Astrocyte of the cerebellum (primary cell): ENCODE measurements around the gene SUFU.

Experiments
- DNase-seq: peaks from one replicate; pipeline ENCODE4 v3.0.0-alpha.2; 2011; ENCODE audit warnings: low read depth
- H3K4me3 ChIP-seq: 2 replicates; pipeline ENCODE4 v1.5.1; 2011; ENCODE audit warnings: mild to moderate bottlenecking, low read depth, low read length, moderate library complexity
- in situ Hi-C: cut with HindIII; loops from 2 replicates; pipeline ENCODE4 v1.10.0; 2017; ENCODE audit warnings: low sequenced_read_pairs
- TF ChIP-seq, protein P1 (sequence below): IDR thresholded peaks from 2 replicates; pipeline ENCODE4 v1.5.1; 2012; ENCODE audit warnings: low read length, low read depth, moderate library complexity, mild to moderate bottlenecking; ENCODE audit errors: missing control alignments

The SUFU gene

DNA sequence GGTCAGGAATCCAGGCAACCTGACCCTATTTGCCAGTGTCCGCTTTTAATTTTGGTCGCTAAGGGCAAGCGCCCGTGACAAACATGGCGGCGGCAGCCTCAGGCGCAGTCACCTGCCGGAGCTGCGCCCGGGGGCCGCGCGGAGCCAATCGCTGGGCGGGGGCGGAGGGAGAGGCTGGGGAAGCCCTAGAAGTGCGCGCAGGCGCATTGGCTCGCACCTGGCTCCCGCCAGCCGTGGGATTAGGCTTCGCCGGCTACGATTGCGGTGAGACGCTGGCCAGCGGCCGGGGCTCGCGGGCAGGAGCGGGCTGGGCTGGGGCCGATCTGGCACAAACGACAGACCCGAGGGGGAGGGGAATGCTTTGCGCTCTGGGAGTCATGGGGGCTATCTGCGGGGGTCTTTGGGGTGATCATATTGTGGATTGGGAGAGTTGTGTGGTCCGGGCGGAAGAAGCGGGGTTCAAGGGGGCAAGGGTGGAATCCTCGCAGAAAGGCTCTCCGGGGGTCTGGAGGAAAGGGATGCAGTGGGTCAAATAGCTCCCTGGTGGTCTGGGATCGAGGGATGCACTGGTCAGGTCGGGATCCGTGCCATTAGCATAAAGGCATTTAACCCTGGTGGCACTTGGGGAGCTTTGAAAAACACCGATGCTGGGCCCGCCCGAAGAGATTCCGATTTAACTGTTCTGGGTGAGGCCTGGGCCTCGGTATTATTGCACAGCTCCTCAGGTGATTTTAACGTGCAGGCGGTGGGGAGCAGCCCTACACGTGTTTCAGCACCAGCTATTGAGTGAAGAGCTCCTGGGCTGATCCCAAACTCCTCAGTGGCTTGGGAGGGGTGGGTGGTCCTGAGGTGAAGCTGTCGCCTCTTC lies 42.4 kb upstream of the SUFU start:
- peak overlapping the region; percentile 49 for H3K4me3 ChIP-seq
- peak; percentile 64 for DNase-seq
- in situ Hi-C loops, result no loop called here
- TF ChIP-seq, protein P1, sequence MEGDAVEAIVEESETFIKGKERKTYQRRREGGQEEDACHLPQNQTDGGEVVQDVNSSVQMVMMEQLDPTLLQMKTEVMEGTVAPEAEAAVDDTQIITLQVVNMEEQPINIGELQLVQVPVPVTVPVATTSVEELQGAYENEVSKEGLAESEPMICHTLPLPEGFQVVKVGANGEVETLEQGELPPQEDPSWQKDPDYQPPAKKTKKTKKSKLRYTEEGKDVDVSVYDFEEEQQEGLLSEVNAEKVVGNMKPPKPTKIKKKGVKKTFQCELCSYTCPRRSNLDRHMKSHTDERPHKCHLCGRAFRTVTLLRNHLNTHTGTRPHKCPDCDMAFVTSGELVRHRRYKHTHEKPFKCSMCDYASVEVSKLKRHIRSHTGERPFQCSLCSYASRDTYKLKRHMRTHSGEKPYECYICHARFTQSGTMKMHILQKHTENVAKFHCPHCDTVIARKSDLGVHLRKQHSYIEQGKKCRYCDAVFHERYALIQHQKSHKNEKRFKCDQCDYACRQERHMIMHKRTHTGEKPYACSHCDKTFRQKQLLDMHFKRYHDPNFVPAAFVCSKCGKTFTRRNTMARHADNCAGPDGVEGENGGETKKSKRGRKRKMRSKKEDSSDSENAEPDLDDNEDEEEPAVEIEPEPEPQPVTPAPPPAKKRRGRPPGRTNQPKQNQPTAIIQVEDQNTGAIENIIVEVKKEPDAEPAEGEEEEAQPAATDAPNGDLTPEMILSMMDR, result no peak

DNA sequence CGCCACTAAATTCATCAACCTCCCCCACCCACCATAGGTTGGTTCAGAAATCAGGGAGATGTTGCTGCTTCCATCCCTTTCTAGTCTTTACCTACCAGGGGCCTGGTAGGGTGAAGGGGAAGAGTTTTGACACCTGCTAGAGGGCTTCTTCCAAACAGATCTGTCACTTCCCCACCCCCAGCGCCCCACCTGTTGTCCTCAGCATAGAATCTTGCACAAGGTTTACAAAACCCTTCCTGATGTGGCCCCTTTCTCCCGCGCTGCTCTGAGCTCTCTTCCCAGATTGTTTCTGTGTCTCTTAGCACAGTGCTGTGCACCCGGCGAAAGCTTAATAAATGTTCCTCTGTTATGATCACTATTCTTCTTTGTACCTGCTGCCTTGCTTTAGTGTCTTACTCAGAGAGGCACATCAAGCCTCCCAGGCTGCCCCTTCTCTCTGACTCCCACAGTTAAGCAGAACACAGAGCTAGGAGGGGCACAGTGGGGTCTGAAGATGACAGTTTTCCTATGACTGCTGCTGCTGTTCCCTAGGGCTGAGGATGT lies 41.2 kb upstream of the SUFU start:
- no peak for DNase-seq
- TF ChIP-seq, protein P1, result no peak
- in situ Hi-C loops, result no loop called here
- H3K4me3 ChIP-seq, result no peak overlapping the region

DNA sequence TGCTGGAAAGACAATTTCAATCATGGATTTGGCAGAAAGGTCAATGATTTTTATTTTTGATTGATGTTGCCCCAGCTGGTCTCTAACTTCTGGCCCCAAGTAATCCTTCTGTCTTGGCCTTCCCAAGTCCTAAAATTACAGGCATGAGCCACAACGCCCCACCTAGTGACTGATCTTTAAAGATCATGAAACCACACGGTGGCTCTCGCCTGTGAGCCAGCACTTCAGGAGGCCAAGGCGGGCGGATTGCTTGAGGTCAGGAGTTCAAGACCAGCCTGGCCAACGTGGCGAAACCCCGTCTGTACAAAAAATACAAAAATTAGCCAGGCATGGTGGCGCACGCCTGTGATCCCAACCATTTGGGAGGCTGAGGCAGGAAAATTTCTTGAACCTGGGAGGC lies 39.8 kb upstream of the SUFU start:
- no peak for DNase-seq
- in situ Hi-C loops, result no loop called here
- no peak overlapping the region for H3K4me3 ChIP-seq
- TF ChIP-seq, protein P1, result no peak

DNA sequence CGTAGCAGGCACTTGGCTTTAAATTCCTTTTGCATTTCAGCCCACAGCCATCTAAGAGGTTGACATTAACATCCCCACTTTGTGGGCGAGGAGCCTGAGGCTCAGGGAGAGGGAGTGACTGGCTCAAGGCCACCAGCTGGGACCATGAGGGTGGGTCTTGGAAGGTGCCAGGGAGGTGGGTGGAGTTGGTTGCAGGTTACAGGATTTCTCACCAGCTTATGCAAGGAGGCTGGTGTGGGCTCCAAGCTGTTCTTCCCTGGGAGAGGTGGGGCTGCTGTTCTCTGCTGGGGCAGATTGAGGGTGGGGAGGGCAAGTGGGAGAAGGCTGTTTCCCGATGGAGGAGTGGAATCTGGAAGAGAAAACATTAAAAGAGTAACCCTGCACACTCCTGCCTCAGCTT lies 38.3 kb upstream of the SUFU start:
- H3K4me3 ChIP-seq, result no peak overlapping the region
- DNase-seq, result no peak
- in situ Hi-C loops, result no loop called here
- TF ChIP-seq, protein P1, result no peak

DNA sequence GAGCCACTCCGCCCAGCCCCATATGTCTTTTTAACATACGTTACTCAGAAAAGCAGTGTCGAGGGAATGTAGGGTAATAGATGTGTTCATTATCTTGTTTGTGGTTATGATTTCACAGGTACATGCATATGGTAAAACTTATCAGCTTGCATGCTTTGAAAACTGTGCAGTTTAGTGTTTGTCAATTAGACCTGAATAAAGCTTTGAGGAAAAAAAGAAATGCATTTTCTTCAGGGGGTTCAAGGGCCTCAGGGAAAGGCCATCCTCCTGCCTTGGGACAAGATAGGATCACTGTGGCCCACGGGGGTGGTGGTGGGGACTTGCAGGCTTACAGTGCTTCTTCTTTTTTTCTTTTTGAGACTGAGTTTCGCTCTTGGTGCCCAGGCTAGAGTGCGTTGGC lies 36.5 kb upstream of the SUFU start:
- DNase-seq, result no peak
- H3K4me3 ChIP-seq, result no peak overlapping the region
- TF ChIP-seq, protein P1, result no peak
- in situ Hi-C loops, result no loop called here

DNA sequence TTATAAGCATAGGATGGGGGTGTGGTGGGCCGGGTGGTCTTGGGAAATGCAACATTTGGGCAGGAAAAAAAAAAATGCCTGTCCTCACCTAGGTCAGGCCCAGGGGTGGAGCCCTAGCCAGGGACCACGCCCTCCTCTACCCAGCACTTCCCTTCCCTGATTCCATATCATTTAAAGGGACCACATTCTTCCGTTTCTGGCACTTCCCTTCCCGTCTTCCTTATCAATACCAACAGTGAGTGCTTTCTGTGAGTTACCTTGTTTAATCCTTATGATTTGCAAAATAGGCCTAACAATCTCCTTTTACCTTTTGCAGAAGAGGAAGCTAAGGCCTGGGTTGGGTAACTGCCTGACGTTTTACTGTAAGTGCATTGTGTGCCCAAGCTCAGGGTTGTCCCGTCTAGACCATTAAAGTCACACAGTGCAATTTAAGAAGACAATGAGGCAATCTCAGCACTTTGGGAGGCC lies 35.8 kb upstream of the SUFU start:
- TF ChIP-seq, protein P1, result no peak
- H3K4me3 ChIP-seq, result no peak overlapping the region
- in situ Hi-C loops, result no loop called here
- no peak for DNase-seq
